Stomach smooth muscle (tissue), 2 donors: Measurements from ENCODE around the gene KIF22.
A peak's percentile ranks its signal among the peaks of the same experiment; 100 is the strongest.
"Not testable (repeated sequence)": the region's sequence is repeated elsewhere in the genome, so short reads cannot be mapped to it uniquely, and the experiment has no call there.

ENCODE experiments used
- H3K27ac ChIP-seq: one replicate; pipeline ENCODE4 v1.7.0; 2013; ENCODE audit warnings: mild to moderate bottlenecking, low read length, inconsistent platforms
- H3K27me3 ChIP-seq, 2 donors: one replicate each; pipeline ENCODE4 v1.7.0; 2013; ENCODE audit warnings: low read length in 2 of 2; ENCODE audit not compliant: insufficient read depth in 2 of 2, control insufficient read depth in 1 of 2
- H3K36me3 ChIP-seq, 2 donors: one replicate each; pipeline ENCODE4 v1.7.0; 2013; ENCODE audit warnings: low read length in 2 of 2; ENCODE audit not compliant: control insufficient read depth in 2 of 2, insufficient read depth in 2 of 2
- H3K4me1 ChIP-seq: one replicate; pipeline ENCODE4 v1.7.0; 2013; ENCODE audit warnings: low read length; ENCODE audit not compliant: control insufficient read depth, insufficient read depth
- H3K4me3 ChIP-seq, 2 donors: one replicate each; pipeline ENCODE4 v1.7.0; 2013; ENCODE audit warnings: low read length in 2 of 2
- H3K9ac ChIP-seq, 2 donors: one replicate each; pipeline ENCODE4 v1.7.0; 2013; ENCODE audit warnings: low read length in 2 of 2, mild to moderate bottlenecking in 1 of 2
- H3K9me3 ChIP-seq, 2 donors: one replicate each; pipeline ENCODE4 v1.7.0; 2013; ENCODE audit warnings: low read length in 2 of 2; ENCODE audit not compliant: control insufficient read depth in 2 of 2
- donor health status: healthy.
- donor health status: Pancreatic carcinoma.

KIF22 gene

GRCh38 chr16:29790183-29790948, at the start of gene KIF22:
KIF22 (plus strand) TSS chr16:29790751; CDS start chr16:29790760, 9 bp downstream.
- Histone ChIP-seq H3K4me3 (peak within 1 kb of the TSS; percentile 91 to 93), H3K36me3 (no peaks in the 10 kb centered on the region), H3K4me1 (peaks cover 17% of the 10 kb centered on the region), H3K27me3 (no peaks in the 10 kb centered on the region), H3K9ac (peak within 1 kb of the TSS; percentile 78 to 95), H3K27ac (peak within 1 kb of the TSS; percentile 90), H3K9me3 (no peaks in the 10 kb centered on the region)

- no peaks in the 10 kb centered on the region for H3K36me3 ChIP-seq
- H3K9me3 ChIP-seq, result peaks cover 0 to 3% of the 10 kb centered on the region in 2 donors
- H3K27me3 ChIP-seq, result peaks cover 3% of the 10 kb centered on the region in 2 donors
- H3K9ac ChIP-seq, result no peak overlapping the region
- no peak overlapping the region for H3K27ac ChIP-seq
- no peak overlapping the region for H3K4me3 ChIP-seq
- H3K4me1 ChIP-seq, result no peaks in the 10 kb centered on the region
Observed at GRCh38 chr16:29742683-29743275, 47.8 kb upstream of the KIF22 start.

GRCh38 chr16:29743475-29743826, 47.1 kb upstream of the KIF22 start:
- Histone ChIP-seq H3K4me1 (no peaks in the 10 kb centered on the region), H3K4me3 (no peak overlapping the region)

GRCh38 chr16:29743827-29744531, 46.6 kb upstream of the KIF22 start:
- H3K27ac ChIP-seq, result no peak overlapping the region
- H3K9ac ChIP-seq, result no peak overlapping the region
- H3K9me3 ChIP-seq, result no peaks in the 10 kb centered on the region
- no peak overlapping the region for H3K4me3 ChIP-seq
- H3K36me3 ChIP-seq, result no peaks in the 10 kb centered on the region
- peaks cover 3% of the 10 kb centered on the region in 2 donors for H3K27me3 ChIP-seq
- no peaks in the 10 kb centered on the region for H3K4me1 ChIP-seq

More at GRCh38 chr16:29743475-29743826, 47.1 kb upstream of the KIF22 start:
- Histone ChIP-seq H3K9me3 (peaks cover 0 to 2% of the 10 kb centered on the region in 2 donors), H3K9ac (no peak overlapping the region), H3K27me3 (peaks cover 3% of the 10 kb centered on the region in 2 donors), H3K27ac (no peak overlapping the region), H3K36me3 (no peaks in the 10 kb centered on the region)

- no peak overlapping the region for H3K27ac ChIP-seq
- no peaks in the 10 kb centered on the region for H3K9me3 ChIP-seq
- peaks cover 3% of the 10 kb centered on the region in 2 donors for H3K27me3 ChIP-seq
- no peaks in the 10 kb centered on the region for H3K36me3 ChIP-seq
- no peak overlapping the region for H3K9ac ChIP-seq
- H3K4me1 ChIP-seq, result no peaks in the 10 kb centered on the region
- H3K4me3 ChIP-seq, result no peak overlapping the region
Observed at GRCh38 chr16:29744541-29745101, 45.9 kb upstream of the KIF22 start.

GRCh38 chr16:29745121-29745852, 45.3 kb upstream of the KIF22 start:
- Histone ChIP-seq H3K4me1 (no peaks in the 10 kb centered on the region), H3K27me3 (peaks cover 3% of the 10 kb centered on the region in 2 donors), H3K27ac (no peak overlapping the region), H3K9me3 (no peaks in the 10 kb centered on the region), H3K36me3 (no peaks in the 10 kb centered on the region), H3K4me3 (no peak overlapping the region), H3K9ac (no peak overlapping the region)

GRCh38 chr16:29745853-29746345, 44.7 kb upstream of the KIF22 start, which contains the start of gene C16orf54:
C16orf54 (minus strand) TSS chr16:29745990; CDS start chr16:29744951, 1,039 bp downstream.
- no peaks in the 10 kb centered on the region for H3K36me3 ChIP-seq
- no peak within 1 kb of the TSS for H3K4me3 ChIP-seq
- H3K9me3 ChIP-seq, result no peaks in the 10 kb centered on the region
- H3K4me1 ChIP-seq, result no peaks in the 10 kb centered on the region
- peaks cover 3% of the 10 kb centered on the region in 2 donors for H3K27me3 ChIP-seq
- no peak within 1 kb of the TSS for H3K27ac ChIP-seq
- H3K9ac ChIP-seq, result no peak within 1 kb of the TSS

GRCh38 chr16:29746518-29746917, 44.0 kb upstream of the KIF22 start:
- H3K36me3 ChIP-seq, H3K4me3 ChIP-seq, H3K9me3 ChIP-seq, H3K9ac ChIP-seq, H3K27me3 ChIP-seq, H3K27ac ChIP-seq, H3K4me1 ChIP-seq: not testable (repeated sequence)

GRCh38 chr16:29747947-29748759, 42.4 kb upstream of the KIF22 start:
- Histone ChIP-seq H3K4me3 (no peak overlapping the region), H3K27me3 (peaks cover 0 to 3% of the 10 kb centered on the region in 2 donors), H3K36me3 (no peaks in the 10 kb centered on the region), H3K27ac (no peak overlapping the region), H3K4me1 (no peaks in the 10 kb centered on the region), H3K9ac (no peak overlapping the region), H3K9me3 (no peaks in the 10 kb centered on the region)
